GM21423 (cell line): ENCODE data around the gene MEFV.
A peak's percentile ranks its signal among the peaks of the same experiment; 100 is the strongest.

Experiments
- ATAC-seq: cut with Tn5 transposase; IDR thresholded peaks from one replicate; pipeline ENCODE4 v1.9.1; 2021; ENCODE audit warnings: mild to moderate bottlenecking, moderate library complexity; ENCODE audit not compliant: unreplicated experiment

MEFV gene

DNA sequence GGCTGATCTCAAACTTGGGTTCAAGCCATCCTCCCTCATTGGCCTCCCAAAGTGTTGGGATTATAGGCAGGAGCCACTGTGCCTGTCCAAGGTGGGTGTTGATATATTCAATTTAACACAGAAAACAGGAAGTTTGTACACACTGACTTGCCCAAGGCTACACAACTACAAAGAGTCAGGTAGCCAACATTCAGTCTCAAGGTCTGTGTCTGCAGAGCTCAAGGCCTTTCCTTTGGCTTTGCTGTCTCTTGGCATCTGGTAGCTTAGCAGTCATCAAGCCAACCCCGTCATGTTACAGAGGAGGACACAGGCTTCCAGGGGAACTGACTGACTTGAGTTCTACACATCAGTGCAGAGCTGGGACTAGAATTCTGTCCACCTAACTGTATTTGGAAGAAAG lies 11.9 kb upstream of the MEFV start:
- no peak for ATAC-seq

DNA sequence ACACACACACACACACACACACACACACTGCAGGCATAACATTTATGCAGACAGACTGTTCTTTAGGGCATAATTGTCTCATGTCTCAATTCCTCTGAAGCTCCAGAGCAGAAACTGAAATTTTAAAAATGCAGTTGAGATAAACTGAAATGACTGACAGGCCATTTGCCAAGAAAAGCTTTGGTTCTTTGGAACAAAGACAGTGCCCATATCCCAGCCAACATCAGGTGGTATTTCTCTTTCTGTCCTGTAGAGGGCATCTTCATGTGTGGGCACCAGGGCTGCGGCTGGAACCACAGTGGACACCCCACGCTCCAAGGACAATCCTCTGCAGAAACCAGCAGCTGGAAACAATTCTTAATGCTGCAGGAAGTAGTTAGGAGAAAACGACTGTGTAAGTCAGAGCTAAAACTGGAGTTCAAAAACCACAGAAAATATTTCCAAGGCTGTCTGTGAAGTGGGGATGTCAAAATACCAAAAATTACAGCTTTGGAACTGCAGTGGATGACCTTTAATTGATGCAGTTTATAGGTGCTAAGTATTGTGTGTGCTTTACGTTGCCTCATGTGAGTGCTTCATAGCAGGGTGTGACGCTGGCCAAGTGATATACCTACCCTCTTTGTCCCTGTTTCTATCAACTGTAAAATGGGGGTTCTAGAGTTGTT lies 10.6 kb upstream of the MEFV start:
- ATAC-seq, result no peak

GRCh38 chr16:3264137-3265036 lies 8.0 kb upstream of the MEFV start:
- ATAC-seq, result peak; percentile 77

GRCh38 chr16:3262517-3262916 lies 6.1 kb upstream of the MEFV start:
- no peak for ATAC-seq

GRCh38 chr16:3259836-3260235 lies 3.4 kb upstream of the MEFV start:
- ATAC-seq, result no peak

GRCh38 chr16:3256866-3257465 lies 533 bp upstream of the MEFV start:
- no peak for ATAC-seq

DNA sequence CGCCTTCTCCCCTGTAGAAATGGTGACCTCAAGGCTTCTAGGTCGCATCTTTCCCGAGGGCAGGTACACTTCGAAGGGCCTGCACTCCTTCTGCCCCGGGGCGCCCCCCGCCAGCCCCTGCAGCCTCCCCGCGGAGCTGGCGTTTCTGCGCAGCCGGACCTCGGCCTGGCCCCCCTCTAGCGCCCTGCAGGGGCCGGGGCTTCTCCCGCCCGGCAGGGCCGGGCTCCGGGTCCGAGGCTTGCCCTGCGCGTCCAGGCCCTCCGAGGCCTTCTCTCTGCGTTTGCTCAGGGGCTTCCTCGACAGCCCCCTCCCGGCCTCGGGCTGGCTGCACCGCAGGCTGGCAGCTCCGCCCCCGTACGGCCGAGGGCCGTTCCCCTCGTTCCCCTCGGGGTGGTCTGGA lies 2.1 kb downstream of the MEFV start:
- no peak for ATAC-seq

DNA sequence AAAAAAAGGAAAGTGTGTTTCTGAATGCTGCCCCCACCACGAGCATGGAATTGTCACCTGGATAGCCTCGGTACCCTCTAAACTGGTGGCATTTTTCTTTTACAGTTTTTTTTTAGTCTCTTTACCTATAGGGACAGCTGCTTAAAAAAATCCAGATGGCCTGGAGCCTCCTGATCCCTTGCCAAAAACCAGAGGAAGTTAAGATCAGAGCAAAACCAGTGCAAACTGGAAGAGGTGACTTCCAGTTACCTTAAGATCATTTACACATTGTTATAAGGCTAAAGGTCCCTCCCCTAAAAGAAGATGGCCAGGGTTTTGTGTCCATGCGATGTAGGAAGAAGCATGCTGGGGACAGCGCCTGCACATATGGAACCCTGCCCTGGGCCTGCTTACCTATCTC lies 3.5 kb downstream of the MEFV start:
- ATAC-seq, result no peak

GRCh38 chr16:3249451-3249850 lies 7.0 kb downstream of the MEFV start:
- no peak for ATAC-seq

DNA sequence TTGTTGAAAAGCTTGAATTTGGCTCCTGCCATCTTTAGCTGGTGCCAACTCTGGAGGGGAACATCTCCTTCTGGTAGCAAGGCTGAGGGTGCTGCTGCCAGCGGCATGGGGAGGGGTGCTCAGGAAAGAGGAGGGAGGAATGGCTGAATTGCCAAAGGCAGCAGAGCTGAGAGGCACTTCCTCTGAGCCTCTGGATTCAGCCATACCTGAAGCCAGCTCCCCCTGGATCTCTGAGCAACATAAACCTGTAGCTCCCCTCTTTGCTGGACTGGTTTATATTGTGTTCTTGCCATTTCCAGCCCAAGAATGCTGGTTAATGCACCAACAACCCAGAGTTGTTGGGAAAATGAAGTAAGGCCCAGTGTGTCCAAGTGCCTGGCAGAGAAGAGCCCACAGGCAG lies 7.4 kb downstream of the MEFV start:
- ATAC-seq, result no peak

DNA sequence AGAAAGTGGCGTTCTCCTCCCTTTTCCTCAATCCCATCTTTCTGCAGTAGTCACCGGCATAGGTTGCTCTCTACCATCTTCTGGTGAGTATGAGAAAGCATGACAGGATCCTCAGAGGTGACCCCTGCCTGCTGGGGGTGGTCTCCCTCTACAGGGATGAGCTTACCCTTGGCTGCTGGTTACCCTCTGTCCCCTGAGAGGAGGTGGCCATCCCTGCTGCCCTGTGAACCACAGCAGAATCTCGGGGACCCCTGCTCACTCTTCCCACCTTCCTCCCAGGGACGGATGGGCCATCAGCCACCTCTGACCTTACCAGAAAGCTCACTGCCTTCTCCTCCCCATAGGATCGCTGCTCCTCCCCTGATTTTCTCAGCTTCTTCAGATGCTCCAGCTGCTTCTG lies 7.8 kb downstream of the MEFV start:
- ATAC-seq, result no peak

DNA sequence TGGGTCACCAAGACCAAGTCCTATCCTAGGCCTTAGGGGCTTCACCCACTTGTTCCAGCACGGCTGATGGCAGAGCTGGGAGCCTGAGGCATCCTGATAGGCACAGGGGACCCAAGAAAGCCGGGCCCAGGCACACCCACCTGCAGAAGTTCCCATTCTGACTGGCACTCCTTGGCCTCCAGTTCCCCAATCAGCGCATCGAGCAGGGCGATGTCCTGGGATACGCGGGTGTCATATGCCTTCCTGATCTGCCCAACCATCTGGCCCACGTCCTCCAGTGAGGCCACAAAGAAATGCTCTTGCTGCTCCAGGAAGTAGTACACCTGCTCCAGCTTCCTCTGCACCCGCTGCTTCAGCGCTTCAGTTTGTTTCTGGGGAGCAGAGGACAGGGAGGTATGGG lies 9.6 kb downstream of the MEFV start:
- ATAC-seq, result no peak

GRCh38 chr16:3246002-3246401 lies 10.4 kb downstream of the MEFV start:
- no peak for ATAC-seq

GRCh38 chr16:3243882-3244281 lies 12.6 kb downstream of the MEFV start:
- ATAC-seq, result no peak

GRCh38 chr16:3242709-3243108 lies 13.7 kb downstream of the MEFV start:
- ATAC-seq, result no peak

DNA sequence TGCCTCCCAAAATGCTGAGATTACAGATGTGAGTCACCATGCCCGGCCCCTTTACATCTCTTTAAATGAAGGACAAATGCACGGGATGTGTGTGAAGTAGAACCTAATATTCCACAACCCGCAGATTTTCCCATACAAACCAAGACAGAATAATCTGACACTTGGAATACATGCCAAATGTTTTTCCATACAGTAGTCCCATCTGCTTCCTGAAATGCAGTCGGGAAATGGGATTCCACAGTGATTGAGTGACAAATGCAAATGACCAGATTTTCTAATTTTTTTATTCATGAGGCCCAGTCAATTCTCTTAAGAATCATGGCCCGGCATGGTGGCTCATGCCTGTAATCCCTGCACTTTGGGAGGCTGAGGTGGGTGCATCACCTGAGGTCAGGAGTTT lies 14.7 kb downstream of the MEFV start:
- no peak for ATAC-seq

- ATAC-seq, result no peak
Measured at GRCh38 chr16:3235856-3236669, 20.4 kb downstream of the MEFV start.

DNA sequence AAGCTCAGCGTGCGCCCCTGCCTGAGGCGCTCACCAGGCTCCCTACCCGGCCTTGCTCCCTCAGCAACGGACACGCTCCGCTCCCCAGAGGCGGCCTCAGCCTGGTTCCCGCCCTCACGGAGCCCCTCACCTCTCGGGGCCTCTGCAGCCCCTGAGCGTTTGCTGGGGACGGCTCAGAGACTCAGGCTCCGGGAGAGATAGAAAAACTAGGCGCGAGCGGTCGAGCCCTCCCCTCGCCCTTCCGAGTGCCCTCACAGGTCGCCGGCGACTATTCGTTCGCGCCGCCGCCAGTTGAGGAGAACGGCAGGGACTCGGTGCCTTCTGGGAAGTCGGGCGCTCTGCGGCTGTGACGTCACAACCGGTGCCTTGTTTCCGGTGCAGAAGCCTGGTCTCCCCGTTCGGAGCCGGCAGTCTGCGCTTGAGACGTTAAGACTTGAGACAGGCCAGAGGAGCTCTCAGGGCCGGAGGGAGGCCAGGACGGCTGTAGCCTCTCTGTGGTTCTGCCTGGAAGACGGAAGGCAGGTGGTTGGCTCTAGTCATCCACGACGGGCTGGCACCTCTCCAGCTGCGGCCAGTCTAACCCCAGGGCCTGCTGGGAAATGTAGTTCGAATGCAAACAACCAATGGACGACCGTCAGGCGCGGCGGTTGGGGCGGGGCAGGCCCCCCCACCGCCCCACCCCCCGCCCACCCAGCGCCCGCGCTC lies 21.4 kb downstream of the MEFV start, which contains the start of gene ZNF200:
TSS of gene ZNF200 (minus strand) at position 302 of the 705 bp plus-strand sequence. CDS start 1,403 bp downstream, outside the sequence.
- peak; percentile 92 for ATAC-seq

- ATAC-seq, result no peak
Measured at GRCh38 chr16:3234543-3234856, 21.9 kb downstream of the MEFV start.

- ATAC-seq, result no peak
Measured at GRCh38 chr16:3223913-3224515, 32.4 kb downstream of the MEFV start.
